NCI-H2227 (cell line): Measurements from ENCODE around the gene C22orf42.
"Not testable (repeated sequence)": the region's sequence is repeated elsewhere in the genome, so short reads cannot be mapped to it uniquely, and the experiment has no call there.

Source experiments
- DNase-seq: peaks from one replicate; lab custom pipeline; 2025; ENCODE audit not compliant: unreplicated experiment; lab: John Stamatoyannopoulos, UW

C22orf42 gene

GRCh38 chr22:32158712-32159533 lies at the start of gene C22orf42:
Gene C22orf42, minus strand, starts transcription at chr22:32159303. Its CDS starts 88 bp downstream, at chr22:32159215.
- DNase-seq: peak; percentile 11

- no peak for DNase-seq
Measured at GRCh38 chr22:32208681-32209080, 49.6 kb upstream of the C22orf42 start.

DNA sequence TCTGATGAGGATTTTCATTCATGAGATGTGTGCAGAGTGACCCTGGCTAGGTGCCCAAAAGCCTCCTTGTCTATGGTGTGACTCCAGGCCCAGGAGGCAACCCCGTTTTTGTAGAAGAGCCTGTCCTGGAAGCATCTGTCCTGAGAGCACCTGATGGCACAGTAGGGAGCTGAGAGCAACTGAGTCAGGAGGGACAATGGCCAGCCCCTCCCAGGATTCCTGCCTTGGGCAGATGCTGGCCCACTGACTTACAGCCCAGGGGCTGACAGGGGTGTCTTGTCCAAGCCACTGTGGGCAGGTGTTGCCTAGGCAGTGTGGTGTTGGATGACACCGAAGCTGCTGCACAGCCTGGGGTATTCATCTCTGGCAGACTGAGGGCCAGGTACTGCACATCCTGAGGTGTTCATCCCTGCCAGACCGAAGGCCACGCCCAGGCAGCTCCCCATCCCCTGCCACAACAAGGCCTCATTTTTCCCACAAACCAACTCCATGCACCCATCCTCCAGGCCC lies 48.9 kb upstream of the C22orf42 start:
- DNase-seq: no peak

DNA sequence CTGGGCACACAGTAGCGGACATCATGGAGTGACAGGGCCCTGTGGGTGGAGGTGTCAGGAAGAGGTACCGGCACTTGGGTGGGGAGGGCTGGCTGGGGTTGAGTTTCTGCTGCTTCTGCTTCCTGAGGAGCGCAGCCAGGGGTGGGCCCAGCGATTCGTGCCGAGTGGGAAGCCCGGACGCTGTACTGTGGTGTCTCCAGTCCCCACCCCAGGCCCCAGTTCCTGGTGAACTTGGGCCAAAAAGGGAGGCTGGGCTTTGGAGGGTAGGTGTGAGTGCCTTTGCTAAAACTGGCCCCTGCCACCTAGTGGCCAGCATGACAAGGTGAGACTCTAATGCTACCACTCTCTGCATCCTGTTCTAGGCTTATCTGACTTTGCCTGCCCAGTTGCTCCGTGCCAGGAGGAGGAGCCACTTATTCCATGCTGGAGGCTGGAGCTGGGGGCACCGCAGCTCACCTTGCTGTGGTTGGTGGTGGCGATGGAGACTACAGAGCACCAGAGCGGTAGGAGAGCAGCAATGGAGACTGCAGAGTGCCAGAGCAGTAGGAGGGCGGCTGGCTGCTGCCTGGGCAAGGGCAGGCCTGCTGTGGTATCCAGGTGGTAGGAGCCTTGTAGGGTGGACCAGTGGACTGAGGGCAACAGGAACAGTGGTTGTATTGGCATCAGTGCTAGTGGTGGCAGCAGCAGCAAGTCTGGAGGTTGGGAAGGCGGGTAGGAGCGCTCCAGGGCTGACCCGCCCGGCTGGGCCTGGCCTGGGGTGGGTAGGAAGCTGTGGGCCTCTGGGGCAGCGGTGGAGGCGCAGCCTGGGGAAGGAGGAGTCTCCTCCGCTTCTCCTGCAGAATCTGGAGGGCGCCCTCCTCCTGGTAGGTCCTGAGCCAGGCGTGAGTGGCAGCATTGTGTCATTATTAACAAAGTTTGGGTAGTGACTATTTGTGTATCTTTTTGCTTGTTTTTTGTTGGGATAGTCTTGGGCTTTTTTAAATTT lies 48.0 kb upstream of the C22orf42 start:
- DNase-seq: peak; percentile 25

DNA sequence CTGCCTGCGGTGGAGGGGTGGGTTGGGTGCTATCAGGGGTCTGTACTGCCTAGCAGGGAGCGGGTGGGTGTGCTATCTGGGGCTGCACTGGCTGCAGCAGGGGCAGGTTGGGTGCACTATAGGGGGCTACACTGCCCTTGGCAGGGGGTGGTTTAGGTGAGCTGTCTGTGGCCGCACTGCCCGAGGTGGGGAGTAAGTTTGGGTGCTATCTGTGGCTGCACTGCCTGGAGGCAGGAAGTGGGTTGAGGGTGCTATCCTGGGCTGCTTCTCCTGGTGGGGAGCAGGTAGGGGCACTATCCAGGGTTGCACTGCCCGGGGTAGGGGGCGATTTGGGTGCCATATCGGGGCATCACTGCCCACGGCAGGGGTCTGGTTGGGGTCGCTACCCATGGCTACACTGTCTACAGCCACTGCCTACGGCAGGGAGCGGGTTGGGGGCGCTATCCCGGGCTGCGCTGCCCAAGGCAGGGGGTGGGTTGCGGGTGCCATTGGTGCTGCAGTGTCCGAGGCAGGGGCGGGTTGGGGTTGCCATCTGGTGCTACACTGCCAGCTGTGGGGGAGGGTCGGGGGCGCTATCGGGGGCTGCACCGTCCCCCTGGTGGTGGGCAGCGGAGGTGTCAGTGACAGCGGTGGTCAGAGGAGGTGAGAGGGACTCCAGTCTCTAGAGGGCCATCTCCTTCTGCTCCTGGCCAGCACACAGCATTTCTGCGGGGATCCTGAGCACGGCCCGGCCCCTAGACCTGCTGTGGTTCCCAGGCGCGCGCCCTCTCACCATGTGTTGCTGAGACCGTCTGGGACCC lies 47.1 kb upstream of the C22orf42 start:
- DNase-seq: peak; percentile 8

DNA sequence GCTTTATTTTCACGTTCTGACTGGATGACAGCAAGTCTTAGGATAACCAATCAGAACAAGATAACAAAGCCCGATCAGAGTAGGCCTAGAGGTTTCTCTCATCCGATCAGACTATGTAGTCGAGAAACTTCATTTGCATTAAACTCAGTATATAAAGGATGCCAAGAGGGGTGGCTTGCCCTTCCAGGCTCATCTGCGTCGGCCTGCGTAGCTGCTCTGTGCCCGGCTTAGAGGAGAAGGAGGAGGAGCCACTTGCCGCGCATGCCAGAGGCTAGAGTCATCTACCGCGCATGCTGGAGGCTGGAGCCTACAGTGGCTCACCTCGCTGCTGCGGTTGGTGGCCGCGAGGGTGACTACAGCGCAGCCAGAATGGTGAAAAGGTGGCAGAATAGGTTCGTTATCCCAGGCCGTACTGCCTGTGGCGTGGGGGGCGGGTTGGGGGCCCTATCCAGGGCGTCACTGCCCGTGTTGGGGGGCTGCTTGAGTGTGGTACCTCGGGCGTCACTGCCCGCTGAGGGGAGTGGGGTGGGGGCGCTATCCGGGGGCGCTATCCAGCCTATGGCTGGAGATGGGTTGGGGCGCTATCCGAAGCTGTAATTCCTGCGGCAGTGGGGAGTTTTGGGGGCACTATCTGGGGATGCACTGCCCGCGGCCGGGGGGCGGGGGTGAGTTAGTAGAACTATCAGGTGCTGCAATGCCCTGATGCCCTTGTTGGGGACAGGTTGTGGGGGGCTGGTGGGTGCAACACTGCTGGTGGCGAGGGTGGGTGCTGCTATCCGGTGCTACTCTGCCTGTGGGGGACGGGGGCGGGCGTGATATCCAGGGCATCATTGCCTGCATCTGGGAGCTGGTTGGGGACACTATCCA lies 46.0 kb upstream of the C22orf42 start, which contains the start of gene RFPL2:
Gene RFPL2, minus strand, starts transcription at position 218 of the 867 bp plus-strand sequence. CDS start 2,622 bp downstream, outside the sequence.
- peak; percentile 88 for DNase-seq

DNA sequence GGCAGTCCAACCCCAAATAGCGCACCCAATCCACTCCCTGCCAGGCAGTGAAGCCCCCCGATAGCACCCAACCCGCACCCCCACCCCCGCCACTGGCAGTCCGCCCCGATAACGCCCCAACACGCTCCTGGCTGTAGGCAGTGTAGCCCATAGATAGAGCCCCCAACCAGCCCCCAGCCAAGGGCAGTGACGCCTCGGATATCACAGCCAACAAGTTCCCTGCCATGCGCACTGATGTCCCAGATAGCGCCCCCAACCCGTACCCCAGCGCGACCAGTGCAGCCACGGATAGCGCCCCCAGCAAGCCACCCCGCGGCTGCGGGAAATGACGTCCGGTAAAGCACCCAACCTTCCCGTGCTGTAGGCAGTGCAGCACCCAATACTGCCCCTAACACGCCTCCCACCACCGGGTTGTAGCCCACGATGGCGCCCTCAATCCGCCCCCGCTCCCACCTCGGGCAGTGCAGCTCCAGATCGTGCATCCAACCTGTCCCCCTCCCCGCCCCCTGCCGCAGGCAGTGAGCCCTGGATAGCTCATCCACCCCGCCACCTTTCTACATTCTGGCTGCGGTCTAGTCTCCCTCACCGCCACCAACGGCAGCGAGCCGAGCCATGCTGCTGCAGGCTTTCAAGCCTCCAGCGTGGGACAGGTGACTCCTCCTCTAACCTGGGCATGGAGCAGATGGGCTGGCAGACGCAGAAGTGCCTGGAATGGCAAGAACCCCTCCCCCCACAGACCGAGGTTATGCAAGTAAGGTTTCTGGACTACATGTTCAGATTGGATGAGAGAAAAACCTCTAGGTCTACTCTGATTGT lies 45.1 kb upstream of the C22orf42 start:
- DNase-seq: no peak

DNA sequence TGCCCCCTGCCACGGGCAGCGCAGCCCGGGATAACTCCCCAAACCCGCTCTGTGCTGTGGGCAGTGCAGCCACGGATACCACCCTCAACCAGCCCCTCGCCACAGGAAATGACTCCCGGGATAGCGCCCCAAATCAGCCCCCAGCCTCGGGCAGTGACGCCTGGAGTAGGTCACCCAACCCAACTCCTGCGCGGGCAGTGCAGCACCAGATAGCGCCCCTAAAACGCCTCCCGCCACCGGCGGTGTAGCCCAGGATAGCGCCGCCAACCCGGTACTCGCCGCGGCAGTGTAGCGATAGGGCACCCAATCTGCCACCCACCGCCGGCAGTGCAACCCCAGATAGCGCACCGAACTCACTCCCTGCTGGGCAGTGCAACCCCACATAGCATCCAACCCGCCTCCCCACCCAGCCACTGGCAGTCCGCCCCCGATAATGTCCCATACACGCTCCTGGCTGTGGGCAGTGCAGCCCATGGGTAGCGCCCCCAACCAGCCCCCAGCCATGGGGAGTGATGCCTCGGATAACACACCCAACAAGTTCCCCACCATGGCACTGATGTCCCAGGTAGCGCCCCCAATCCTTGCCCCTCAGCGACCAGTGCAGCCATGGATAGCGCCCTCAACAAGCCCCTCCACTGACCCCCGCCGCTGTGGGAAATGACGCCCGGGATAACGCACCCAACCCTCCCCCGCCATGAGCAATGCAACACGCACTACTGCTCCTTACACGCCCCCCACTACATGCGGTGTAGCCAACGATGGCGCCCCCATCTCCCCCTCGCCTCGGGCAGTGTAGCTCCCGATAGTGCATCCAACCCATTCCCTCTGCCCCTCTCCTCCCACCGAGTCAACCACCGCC lies 44.3 kb upstream of the C22orf42 start:
- DNase-seq: no peak

GRCh38 chr22:32202539-32203180 lies 43.6 kb upstream of the C22orf42 start:
- DNase-seq: peak; percentile 56

- no peak for DNase-seq
Measured at GRCh38 chr22:32202161-32202538, 43.0 kb upstream of the C22orf42 start.

GRCh38 chr22:32200752-32201151 lies 41.6 kb upstream of the C22orf42 start:
- no peak for DNase-seq

DNA sequence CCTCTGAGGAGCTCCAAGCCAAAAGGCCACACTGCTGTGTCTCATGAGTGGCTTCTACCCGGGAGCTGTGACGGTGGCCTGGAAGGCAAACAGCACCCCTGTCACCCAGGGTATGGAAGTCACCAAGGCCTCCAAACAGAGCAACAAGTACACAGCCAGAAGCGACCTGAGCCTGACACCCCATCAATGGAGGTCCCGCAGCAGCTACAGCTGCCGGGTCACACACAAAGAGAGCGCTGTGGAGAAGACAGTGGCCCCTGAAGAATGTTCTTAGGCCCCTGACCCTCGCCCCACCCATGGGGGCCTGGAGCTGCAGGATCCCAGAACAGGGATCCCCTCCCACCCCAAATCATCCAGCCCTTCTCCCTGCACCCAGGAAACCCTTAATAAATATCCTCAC lies 40.9 kb upstream of the C22orf42 start:
- DNase-seq: no peak

- no peak for DNase-seq
Measured at GRCh38 chr22:32199341-32199740, 40.2 kb upstream of the C22orf42 start.

- not testable (repeated sequence) for DNase-seq
Measured at GRCh38 chr22:32197553-32198226, 38.6 kb upstream of the C22orf42 start.

DNA sequence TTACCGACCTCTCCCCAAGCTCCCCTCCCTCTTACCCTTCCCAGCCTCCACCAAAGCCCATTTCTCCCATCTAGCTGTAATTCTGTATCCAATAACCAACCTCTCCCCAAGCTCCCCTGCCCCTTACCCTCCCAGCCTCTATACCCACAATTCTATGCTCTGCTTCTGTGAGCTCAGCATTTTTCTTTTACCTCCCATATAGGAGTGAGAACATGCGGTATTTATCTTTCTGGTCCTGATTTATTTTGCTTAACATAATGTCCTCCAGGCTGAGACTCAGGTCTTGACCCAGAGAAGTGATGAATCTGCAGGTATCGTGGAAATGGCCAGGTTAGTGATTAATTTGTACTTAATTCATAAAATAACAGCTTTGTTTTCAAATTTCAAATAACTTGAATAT lies 36.8 kb upstream of the C22orf42 start:
- DNase-seq: not testable (repeated sequence)

DNA sequence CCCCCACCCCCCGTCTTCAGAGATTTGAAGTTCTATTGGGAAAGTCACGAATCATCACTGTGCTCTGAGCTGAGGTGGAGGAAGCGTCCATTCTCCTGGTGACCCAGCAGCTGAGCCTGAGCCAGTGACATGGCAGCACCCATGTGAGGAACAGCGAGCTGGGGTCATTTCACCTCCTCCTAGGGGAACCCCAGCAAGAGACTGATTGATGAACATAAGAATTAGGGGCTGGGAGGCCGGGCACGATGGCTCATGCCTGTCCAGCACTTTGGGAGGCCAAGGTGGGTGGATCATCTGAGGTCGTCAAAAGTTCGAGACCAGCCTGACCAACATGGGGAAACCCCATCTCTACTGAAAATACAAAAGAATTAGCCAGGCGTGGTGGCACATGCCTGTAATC lies 34.2 kb upstream of the C22orf42 start:
- not testable (repeated sequence) for DNase-seq

DNA sequence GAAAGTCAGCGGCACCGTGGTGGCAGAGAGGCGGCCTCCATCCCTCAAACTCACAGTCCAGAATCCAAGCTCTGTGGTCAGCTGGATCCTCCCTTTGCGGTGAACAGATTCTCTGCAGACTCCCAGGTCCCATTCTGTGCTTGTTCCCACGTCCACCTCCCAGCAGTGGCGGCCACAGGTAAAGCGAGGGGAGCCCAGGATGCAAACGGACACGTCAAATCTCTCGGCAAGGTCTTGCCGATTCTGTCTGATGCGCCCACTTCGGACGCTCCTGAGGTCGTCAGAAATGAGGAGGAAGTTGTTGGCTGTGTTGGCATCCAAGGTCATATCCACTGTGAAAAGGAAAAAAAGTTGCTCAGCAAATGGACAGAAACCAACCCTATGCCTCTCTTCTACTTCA lies 31.9 kb upstream of the C22orf42 start:
- not testable (repeated sequence) for DNase-seq
